NCI-H2081 (cell line): ENCODE measurements around the gene PRDX3.
A peak's percentile ranks its signal among the peaks of the same experiment; 100 is the strongest.

Experiments
- DNase-seq, 2 experiments: peaks; one replicate each; lab custom pipeline; 2025; lab: John Stamatoyannopoulos, UW

Gene PRDX3

GRCh38 chr10:119178372-119179119 is at the start of gene PRDX3:
Gene PRDX3 (minus strand): TSS chr10:119178812. CDS start chr10:119178790, 22 bp downstream.
- DNase-seq, result peak; percentile 80 to 85

GRCh38 chr10:119227825-119228224 is 49.2 kb upstream of the PRDX3 start:
- DNase-seq, result no peak

- DNase-seq, result no peak
Measured at GRCh38 chr10:119225083-119225658, 46.6 kb upstream of the PRDX3 start.

- DNase-seq, result no peak
Measured at GRCh38 chr10:119222966-119223386, 44.4 kb upstream of the PRDX3 start.

GRCh38 chr10:119222537-119222936 is 43.9 kb upstream of the PRDX3 start:
- DNase-seq, result no peak

DNA sequence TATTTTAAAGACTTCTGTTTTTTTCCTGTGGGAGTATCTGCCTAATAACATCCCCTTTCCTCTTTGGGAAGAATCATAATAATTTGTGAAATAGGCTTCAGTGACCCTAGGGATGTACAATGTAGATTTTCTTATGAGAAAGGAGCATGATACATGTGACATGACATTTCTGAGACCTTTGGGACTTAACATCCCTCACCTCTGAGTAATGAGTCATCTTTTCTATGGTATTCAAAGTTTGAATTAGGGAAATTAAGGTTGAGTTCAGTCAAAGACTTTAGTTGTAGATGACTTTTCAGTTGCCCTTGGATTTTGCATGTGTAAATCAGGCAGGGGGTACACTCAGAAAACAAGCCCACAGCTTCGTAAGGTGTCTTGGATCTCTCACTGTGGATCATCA is 43.1 kb upstream of the PRDX3 start:
- no peak for DNase-seq

DNA sequence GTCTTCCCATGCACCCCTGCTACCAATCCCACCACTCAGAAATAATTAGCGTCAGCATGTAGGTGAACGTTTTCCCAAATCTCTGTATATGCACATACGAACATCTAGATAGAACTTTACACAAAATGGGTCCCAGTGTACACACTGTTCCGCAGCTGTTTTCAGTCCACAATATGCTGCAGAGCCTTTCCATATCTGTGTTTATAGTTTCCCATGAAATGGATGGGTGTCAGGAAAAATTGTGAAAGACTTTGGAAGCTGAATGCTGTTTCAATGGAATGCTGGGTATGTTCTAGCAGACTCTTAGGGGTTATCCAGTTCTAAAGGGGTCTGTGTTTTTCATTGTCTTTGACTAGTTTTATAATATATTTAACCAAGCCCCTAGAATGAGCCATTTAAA is 42.6 kb upstream of the PRDX3 start:
- DNase-seq, result no peak

DNA sequence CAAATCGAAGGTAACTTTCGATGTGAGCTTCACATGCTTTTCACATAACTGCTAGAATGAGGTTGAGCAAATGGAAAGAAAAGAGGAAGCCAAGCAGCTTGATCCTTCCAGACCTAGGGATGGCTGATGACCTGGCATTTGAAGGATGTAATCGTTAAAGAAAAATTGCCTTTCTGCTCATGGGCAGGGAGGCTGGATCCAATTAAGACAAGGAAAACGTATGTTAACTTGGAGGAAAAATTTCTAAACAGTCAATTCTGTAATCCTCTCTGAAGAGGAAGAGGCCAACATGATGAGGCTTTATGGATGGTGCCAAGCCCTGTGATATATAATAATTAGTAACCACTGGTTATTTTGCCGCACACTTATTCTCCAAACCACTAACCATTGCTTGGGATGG is 41.3 kb upstream of the PRDX3 start:
- no peak for DNase-seq

DNA sequence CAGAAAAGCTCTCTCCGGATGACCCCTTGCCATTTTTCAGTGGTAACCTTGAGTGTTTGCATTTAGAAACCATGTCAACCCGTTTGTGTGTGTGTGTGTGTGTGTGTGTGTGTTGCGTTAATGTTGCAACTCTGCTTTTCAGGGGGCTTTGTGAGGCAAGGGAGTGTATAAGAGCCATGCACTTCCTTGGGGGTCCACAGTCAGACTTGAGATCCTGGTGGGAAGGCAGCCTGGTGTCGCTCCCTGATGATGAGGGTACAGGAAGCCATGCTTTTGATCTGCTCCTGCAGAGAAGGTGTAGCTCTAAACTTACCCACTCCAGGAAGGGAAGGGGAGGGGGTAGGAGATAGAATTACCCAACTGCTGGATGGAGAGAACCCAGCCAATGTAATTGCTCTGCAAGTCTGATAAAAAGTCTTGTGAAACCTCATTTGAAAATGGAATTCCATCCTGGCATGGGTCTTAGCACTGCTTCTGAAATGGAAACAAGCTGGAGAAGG is 39.4 kb upstream of the PRDX3 start:
- DNase-seq, result no peak

DNA sequence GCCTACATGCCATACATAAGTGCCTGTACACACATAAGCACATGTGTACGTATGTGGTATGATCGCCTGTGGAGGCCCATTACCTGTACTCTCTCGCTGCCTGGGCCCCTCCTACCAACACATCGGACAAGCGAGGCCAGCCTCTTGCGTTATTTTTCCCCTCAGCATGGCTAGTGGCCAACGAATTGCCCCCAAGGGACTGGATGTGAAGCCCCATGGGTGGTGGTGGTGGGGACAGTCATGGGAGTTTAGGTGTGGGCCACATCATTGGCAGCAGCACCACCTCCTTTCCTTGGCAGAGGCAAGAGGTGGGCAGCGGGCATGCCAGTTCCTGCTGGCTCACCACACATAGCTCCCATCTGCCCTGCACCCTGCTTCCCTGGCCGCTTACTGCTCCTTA is 38.8 kb upstream of the PRDX3 start:
- no peak for DNase-seq

DNA sequence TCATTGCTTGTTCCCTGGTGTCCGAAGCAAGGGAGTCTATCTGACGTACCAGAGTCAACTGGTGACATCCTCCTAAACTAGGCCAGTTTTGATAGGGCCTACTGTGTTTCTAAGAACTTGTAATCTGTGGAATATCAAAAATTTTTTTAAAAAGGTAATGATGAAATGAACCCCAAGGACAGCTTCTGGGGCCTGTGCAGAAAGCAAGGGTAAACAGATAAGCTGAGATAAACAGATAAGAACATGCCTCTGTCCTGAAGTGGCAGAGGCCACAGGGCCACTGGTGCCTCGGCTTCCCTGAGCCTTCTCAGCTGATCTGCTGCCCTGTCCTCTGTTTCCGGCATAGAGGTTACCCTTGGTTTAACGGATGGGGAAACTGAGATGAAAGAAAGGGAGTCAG is 37.5 kb upstream of the PRDX3 start:
- no peak for DNase-seq

- no peak for DNase-seq
Measured at GRCh38 chr10:119215371-119215770, 36.8 kb upstream of the PRDX3 start.

GRCh38 chr10:119211625-119212441 is 33.2 kb upstream of the PRDX3 start:
- DNase-seq, result no peak

GRCh38 chr10:119211176-119211575 is 32.6 kb upstream of the PRDX3 start:
- no peak for DNase-seq

DNA sequence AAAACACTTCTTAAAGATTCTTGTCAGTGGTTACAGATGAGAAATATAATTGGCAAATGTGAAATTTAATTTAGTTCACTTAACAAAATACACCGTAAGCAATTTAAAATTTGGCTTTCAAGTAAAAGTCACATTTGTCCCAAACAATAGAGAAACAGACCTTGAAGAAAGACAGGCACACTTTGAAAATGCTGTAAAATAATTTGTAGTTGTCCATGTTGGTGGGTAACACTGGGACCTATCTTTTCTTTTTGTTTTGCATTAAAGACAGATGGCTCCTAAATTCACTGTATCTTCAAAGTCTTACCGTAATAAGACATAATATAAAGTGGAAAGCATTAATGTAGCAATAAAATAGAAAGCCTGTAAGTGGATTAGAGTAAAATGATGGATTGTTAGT is 32.0 kb upstream of the PRDX3 start:
- no peak for DNase-seq

- no peak for DNase-seq
Measured at GRCh38 chr10:119209736-119210355, 31.2 kb upstream of the PRDX3 start.

- DNase-seq, result peak in 1 of 2 experiments; percentile 19
Measured at GRCh38 chr10:119209035-119209735, 30.6 kb upstream of the PRDX3 start.

- DNase-seq, result no peak
Measured at GRCh38 chr10:119208553-119208940, 29.9 kb upstream of the PRDX3 start.

- DNase-seq, result no peak
Measured at GRCh38 chr10:119207713-119208552, 29.3 kb upstream of the PRDX3 start.

DNA sequence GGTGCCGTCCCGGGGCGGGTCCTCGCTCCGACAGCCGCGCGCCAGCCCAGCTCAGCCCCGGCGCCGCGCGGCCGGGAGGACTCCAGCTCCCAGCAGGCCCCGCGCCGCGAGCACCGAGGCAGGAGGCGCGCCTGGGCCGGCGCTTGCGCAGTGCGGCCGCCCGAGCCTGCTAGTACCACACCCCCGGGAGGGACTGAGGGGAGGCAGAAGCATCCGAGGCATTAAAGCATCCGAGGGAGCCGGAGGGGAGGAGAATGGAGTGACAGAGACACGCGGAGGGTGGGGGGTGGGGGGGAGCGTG is 28.7 kb upstream of the PRDX3 start, which contains the start of gene GRK5:
Gene GRK5, plus strand, starts transcription at position 206 of the 301 bp plus-strand sequence. CDS start 347 bp downstream, outside the sequence.
- peak; percentile 61 to 88 for DNase-seq
